Measurements from ENCODE around the gene PADI4. TPM values are rescaled to one million over a fixed set of nuclear protein-coding genes. Genes with fewer than 3 reads are reported as not detected.

PADI4 gene
- total RNA-seq, 1 donor from 2014 or later, result not detected

DNA sequence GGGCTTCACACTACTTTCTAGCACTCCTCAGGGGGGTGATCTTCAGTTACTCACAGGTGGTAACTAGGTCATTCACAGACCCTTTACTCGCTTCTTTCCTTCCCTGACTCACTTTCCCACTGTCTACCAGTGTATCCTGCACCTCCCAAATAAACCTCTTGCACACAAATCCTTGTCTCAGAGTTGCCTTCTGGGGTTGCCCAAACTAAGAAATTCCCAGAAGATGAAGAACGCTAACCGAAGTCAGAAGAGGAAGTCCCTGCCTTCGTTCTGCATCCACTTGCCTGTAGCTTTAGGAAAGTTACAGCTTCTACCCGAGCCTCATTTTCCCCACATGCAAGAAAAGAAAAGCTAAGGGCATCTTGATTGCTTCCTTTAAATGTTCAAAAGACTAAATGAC is 11.9 kb upstream of the PADI4 start:
- DNase-seq (ENCODE audit: low read depth), result no peak
- TF ChIP-seq, protein P1, sequence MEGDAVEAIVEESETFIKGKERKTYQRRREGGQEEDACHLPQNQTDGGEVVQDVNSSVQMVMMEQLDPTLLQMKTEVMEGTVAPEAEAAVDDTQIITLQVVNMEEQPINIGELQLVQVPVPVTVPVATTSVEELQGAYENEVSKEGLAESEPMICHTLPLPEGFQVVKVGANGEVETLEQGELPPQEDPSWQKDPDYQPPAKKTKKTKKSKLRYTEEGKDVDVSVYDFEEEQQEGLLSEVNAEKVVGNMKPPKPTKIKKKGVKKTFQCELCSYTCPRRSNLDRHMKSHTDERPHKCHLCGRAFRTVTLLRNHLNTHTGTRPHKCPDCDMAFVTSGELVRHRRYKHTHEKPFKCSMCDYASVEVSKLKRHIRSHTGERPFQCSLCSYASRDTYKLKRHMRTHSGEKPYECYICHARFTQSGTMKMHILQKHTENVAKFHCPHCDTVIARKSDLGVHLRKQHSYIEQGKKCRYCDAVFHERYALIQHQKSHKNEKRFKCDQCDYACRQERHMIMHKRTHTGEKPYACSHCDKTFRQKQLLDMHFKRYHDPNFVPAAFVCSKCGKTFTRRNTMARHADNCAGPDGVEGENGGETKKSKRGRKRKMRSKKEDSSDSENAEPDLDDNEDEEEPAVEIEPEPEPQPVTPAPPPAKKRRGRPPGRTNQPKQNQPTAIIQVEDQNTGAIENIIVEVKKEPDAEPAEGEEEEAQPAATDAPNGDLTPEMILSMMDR (IDR thresholded peaks at IDR 0.05; ENCODE audit: insufficient read depth, low read length, poor library complexity, severe bottlenecking), result no peak
- no peaks in the 10 kb centered on the region for H3K36me3 ChIP-seq (ENCODE audit: control insufficient read depth, insufficient read depth, low read length)
- no peaks in the 10 kb centered on the region for H3K27me3 ChIP-seq (ENCODE audit: control insufficient read depth, insufficient read depth, low read length)
- H3K4me3 ChIP-seq (ENCODE audit: low read depth, low read length), result no peak overlapping the region

GRCh38 chr1:17297991-17298390 is 10.0 kb upstream of the PADI4 start:
- no peaks in the 10 kb centered on the region for H3K27me3 ChIP-seq (ENCODE audit: control insufficient read depth, insufficient read depth, low read length)
- TF ChIP-seq, protein P1 (IDR thresholded peaks at IDR 0.05; ENCODE audit: insufficient read depth, low read length, poor library complexity, severe bottlenecking), result no peak
- H3K4me3 ChIP-seq (ENCODE audit: low read depth, low read length), result no peak overlapping the region
- no peak for DNase-seq (ENCODE audit: low read depth)
- H3K36me3 ChIP-seq (ENCODE audit: control insufficient read depth, insufficient read depth, low read length), result no peaks in the 10 kb centered on the region

DNA sequence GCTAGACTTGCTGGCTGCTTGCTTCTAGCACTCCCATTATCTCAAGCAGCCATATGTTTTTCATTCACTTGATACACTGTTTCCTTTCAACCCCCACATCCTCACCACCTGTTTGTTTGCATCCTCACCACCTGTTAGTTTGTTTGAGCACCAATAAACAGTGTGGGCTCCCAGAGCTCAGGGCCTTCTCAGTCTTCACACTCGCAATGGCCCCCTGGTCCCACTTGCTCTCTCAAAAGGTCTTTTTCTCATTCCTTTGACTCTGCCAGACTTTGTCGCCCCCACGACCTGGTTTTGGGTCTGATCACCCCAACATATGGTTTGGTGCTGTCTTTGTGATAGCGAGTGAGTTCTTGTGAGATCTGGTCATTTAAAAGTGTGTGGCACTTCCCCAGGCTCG is 6.2 kb upstream of the PADI4 start:
- no peak for DNase-seq (ENCODE audit: low read depth)
- no peaks in the 10 kb centered on the region for H3K27me3 ChIP-seq (ENCODE audit: control insufficient read depth, insufficient read depth, low read length)
- TF ChIP-seq, protein P1 (IDR thresholded peaks at IDR 0.05; ENCODE audit: insufficient read depth, low read length, poor library complexity, severe bottlenecking), result no peak
- no peak overlapping the region for H3K4me3 ChIP-seq (ENCODE audit: low read depth, low read length)
- H3K36me3 ChIP-seq (ENCODE audit: control insufficient read depth, insufficient read depth, low read length), result no peaks in the 10 kb centered on the region

DNA sequence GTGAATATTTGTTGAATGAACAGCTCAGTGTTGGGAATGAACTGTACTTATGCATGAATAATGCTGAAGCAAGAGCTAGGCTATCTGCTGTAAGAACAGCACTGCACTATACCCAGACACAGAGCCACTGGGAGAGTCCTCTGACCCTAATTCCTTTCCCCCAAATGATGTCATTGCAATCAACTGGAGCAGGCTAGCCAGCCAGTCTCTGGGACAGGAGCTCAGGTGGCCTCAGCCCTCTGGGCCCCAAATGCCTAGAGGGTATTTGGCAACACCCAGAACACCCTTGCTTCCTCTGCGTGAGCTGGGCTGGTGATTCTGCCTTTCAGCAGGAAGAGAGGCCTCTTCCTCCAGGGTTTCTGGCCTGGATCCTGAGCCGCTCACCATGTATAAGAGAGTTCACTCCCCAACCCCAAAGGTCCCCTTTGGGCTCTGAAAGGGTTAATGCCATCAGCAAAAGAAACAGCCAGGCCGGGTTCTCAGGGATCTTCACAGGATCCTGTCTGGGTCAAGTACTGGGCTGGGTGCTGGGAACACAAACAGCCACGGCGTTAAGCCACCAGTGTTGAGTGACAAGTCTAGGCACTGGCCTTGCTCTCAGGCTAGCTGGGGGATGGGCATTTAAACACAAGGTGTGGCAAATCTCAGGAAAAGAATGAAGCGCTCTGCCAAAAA is 3.7 kb upstream of the PADI4 start:
- DNase-seq (ENCODE audit: low read depth), result no peak
- TF ChIP-seq, protein P1 (IDR thresholded peaks at IDR 0.05; ENCODE audit: insufficient read depth, low read length, poor library complexity, severe bottlenecking), result no peak
- Histone ChIP-seq H3K4me3 (ENCODE audit: low read depth, low read length) (no peak overlapping the region), H3K36me3 (ENCODE audit: control insufficient read depth, insufficient read depth, low read length) (no peaks in the 10 kb centered on the region), H3K27me3 (ENCODE audit: control insufficient read depth, insufficient read depth, low read length) (peaks cover 2% of the 10 kb centered on the region)

- no peak overlapping the region for H3K4me3 ChIP-seq (ENCODE audit: low read depth, low read length)
- TF ChIP-seq, protein P1 (IDR thresholded peaks at IDR 0.05; ENCODE audit: insufficient read depth, low read length, poor library complexity, severe bottlenecking), result no peak
- peaks cover 2% of the 10 kb centered on the region for H3K27me3 ChIP-seq (ENCODE audit: control insufficient read depth, insufficient read depth, low read length)
- no peak for DNase-seq (ENCODE audit: low read depth)
- H3K36me3 ChIP-seq (ENCODE audit: control insufficient read depth, insufficient read depth, low read length), result no peaks in the 10 kb centered on the region
Observed at GRCh38 chr1:17304826-17305175, 3.2 kb upstream of the PADI4 start.

- H3K27me3 ChIP-seq (ENCODE audit: control insufficient read depth, insufficient read depth, low read length), result peaks cover 2% of the 10 kb centered on the region
- TF ChIP-seq, protein P1 (IDR thresholded peaks at IDR 0.05; ENCODE audit: insufficient read depth, low read length, poor library complexity, severe bottlenecking), result no peak
- no peaks in the 10 kb centered on the region for H3K36me3 ChIP-seq (ENCODE audit: control insufficient read depth, insufficient read depth, low read length)
- no peak overlapping the region for H3K4me3 ChIP-seq (ENCODE audit: low read depth, low read length)
- no peak for DNase-seq (ENCODE audit: low read depth)
Observed at GRCh38 chr1:17305576-17306095, 2.4 kb upstream of the PADI4 start.

Data from kidney epithelial cell (primary cell).